ENCODE results near the gene COL6A1. TPM values are rescaled to one million over a fixed set of nuclear protein-coding genes. Genes with fewer than 3 reads are reported as not detected.

COL6A1 gene
- total and polyA plus RNA-seq, 4 donors: 16.9 to 82.0 (median 35.7) TPM

DNA sequence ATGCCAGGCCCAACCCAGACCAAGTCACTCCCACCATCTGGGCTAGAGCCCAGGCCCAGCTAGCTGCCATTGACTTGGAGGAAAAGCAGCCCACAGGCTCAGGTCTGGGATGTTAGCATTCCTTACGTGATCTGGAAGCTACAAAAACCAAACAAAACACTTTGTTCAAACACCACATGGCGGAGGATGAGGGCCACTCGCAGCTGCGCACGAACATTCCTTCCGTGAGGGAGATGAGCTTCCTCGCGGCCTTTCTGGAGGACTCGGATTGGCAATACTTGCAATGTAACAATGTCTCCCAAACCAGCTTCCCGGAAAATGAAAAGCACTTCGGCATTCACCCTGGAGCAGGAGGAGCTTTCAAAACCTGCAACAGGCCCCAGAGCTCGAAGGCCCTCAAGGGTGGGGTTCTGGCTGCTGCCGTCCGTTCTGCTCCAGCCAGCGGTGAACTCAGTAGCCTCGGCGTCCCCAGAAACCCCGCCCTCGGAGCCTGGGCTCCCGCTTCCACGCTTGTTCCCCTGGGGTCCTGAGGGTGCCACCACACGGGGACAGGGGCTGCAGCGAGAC lies 40.5 kb downstream of the COL6A1 start:
- no peak overlapping the region for H3K4me3 ChIP-seq (ENCODE audit: low read depth in 1 of 3, low read length in 3 of 3)
- WGBS: 78% methylated on average over 23 of the region's 23 CpGs
- peaks cover 0 to 1% (median 0%) of the 10 kb centered on the region in 4 donors for H3K36me3 ChIP-seq (ENCODE audit: control insufficient read depth in 4 of 4, insufficient read depth in 3 of 4, low read depth in 1 of 4, low read length in 3 of 4)
- H3K27ac ChIP-seq (ENCODE audit: low read depth in 1 of 2, low read length in 2 of 2): no peak overlapping the region
- TF ChIP-seq HNF4G (IDR thresholded peaks at IDR 0.05) (no peak), CTCF (IDR thresholded peaks at IDR 0.05; ENCODE audit: low read depth, low read length, missing input control) (no peak), HNF4A (conservative IDR thresholded peaks at IDR 0.05) (no peak), SP1 (IDR thresholded peaks at IDR 0.05) (no peak), ZBTB33 (IDR thresholded peaks at IDR 0.05) (no peak), REST (IDR thresholded peaks at IDR 0.05) (no peak), FOXA2 (IDR thresholded peaks at IDR 0.05) (no peak), GABPA (IDR thresholded peaks at IDR 0.05 in 1 of 2, conservative IDR thresholded peaks at IDR 0.05 in 1 of 2) (no peak), RAD21 (IDR thresholded peaks at IDR 0.05) (no peak), YY1 (IDR thresholded peaks at IDR 0.05) (no peak), EGR1 (IDR thresholded peaks at IDR 0.05; ENCODE audit: low read depth in 2 of 2) (no peak), JUND (IDR thresholded peaks at IDR 0.05) (no peak), RXRA (IDR thresholded peaks at IDR 0.05) (no peak), TAF1 (conservative IDR thresholded peaks at IDR 0.05) (no peak), NR2F2 (IDR thresholded peaks at IDR 0.05) (no peak)
- TF ChIP-seq, protein P1, sequence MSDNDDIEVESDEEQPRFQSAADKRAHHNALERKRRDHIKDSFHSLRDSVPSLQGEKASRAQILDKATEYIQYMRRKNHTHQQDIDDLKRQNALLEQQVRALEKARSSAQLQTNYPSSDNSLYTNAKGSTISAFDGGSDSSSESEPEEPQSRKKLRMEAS (IDR thresholded peaks at IDR 0.05): no peak
- TF ChIP-seq, protein P2, sequence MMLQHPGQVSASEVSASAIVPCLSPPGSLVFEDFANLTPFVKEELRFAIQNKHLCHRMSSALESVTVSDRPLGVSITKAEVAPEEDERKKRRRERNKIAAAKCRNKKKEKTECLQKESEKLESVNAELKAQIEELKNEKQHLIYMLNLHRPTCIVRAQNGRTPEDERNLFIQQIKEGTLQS (IDR thresholded peaks at IDR 0.05): no peak
- no peaks in the 10 kb centered on the region for H3K4me1 ChIP-seq (ENCODE audit: control insufficient read depth in 4 of 4, insufficient read depth in 4 of 4, low read length in 3 of 4)
- no peak for DNase-seq (ENCODE audit: low spot score)
- H3K9me3 ChIP-seq (ENCODE audit: control insufficient read depth in 4 of 4, low read length in 3 of 4): no peaks in the 10 kb centered on the region
- no peak overlapping the region for H3K9ac ChIP-seq (ENCODE audit: low read depth in 1 of 2, low read length in 2 of 2)
- no peaks in the 10 kb centered on the region for H3K27me3 ChIP-seq (ENCODE audit: control insufficient read depth in 4 of 4, insufficient read depth in 4 of 4, low read length in 3 of 4)
